HEK293 (cell line): ENCODE data around the gene GAL3ST2.

Experiments used
- CTCF ChIA-PET: fragments of 350-600 bp; formaldehyde crosslinking; extraction: SDS; loops from one replicate; lab custom pipeline; 2021; ENCODE audit warnings: antibody characterized with exemption; lab: Yijun Ruan, JAX
- POLR2A ChIA-PET: fragments of 300-600 bp; formaldehyde crosslinking; extraction: SDS; loops from one replicate; lab custom pipeline; 2020; ENCODE audit warnings: antibody characterized with exemption, inconsistent platforms; lab: Yijun Ruan, JAX
- H3K27ac ChIP-seq: fragments of 200-500 bp; sonication (Bioruptor generic); 2 replicates; pipeline ENCODE4 v1.5.1; 2014; ENCODE audit warnings: low read depth, low read length, control low read depth, inconsistent platforms; ENCODE audit errors: extremely low read depth
- H3K36me3 ChIP-seq, 2 experiments: fragments of 200-500 bp in 1 of 2; sonication (Bioruptor generic) in 1 of 2; 1 replicate in 1 of 2; 2 replicates in 1 of 2; pipeline ENCODE4 v1.5.1; 2014 to 2017; ENCODE audit warnings: inconsistent platforms in 2 of 2, low read length in 2 of 2; ENCODE audit not compliant: control insufficient read depth in 2 of 2, insufficient read depth in 1 of 2
- H3K4me1 ChIP-seq: fragments of 200-500 bp; sonication (Bioruptor generic); 2 replicates; pipeline ENCODE4 v1.5.1; 2014; ENCODE audit warnings: mild to moderate bottlenecking, low read length, inconsistent platforms; ENCODE audit not compliant: control insufficient read depth, insufficient read depth
- H3K4me3 ChIP-seq: 2 replicates; pipeline ENCODE4 v1.5.1; 2011; ENCODE audit warnings: low read depth, mild to moderate bottlenecking, control low read depth, low read length, moderate library complexity
- H3K9me3 ChIP-seq: fragments of 200-500 bp; sonication (Bioruptor generic); 2 replicates; pipeline ENCODE4 v1.5.1; 2014; ENCODE audit warnings: low read depth, low read length, inconsistent platforms; ENCODE audit not compliant: control insufficient read depth, insufficient read depth
- FEZF1 ChIP-seq: fragments of 450-650 bp; formaldehyde crosslinking; IDR thresholded peaks from 2 replicates; pipeline ENCODE4 v1.5.1; 2016; ENCODE audit warnings: missing biosample characterization, missing genetic modification characterization
- GLI4 ChIP-seq: fragments of 450-650 bp; formaldehyde crosslinking; IDR thresholded peaks from 2 replicates; pipeline ENCODE4 v1.5.1; 2016; ENCODE audit warnings: missing biosample characterization, missing genetic modification characterization
- GLIS2 ChIP-seq: fragments of 450-650 bp; formaldehyde crosslinking; IDR thresholded peaks from 2 replicates; pipeline ENCODE4 v1.5.1; 2016; ENCODE audit warnings: missing biosample characterization, missing genetic modification characterization
- MYNN ChIP-seq: fragments of 450-650 bp; formaldehyde crosslinking; IDR thresholded peaks from 2 replicates; pipeline ENCODE4 v1.5.1; 2016; ENCODE audit warnings: missing biosample characterization, missing genetic modification characterization, borderline replicate concordance
- PRDM6 ChIP-seq: fragments of 450-650 bp; formaldehyde crosslinking; IDR thresholded peaks from 2 replicates; pipeline ENCODE4 v1.5.1; 2017; ENCODE audit warnings: missing biosample characterization, missing genetic modification characterization
- REST ChIP-seq: fragments of 450-650 bp; formaldehyde crosslinking; IDR thresholded peaks from 2 replicates; pipeline ENCODE4 v1.5.1; 2016; ENCODE audit warnings: missing biosample characterization, missing genetic modification characterization
- ZBTB1 ChIP-seq: fragments of 450-650 bp; formaldehyde crosslinking; IDR thresholded peaks from 2 replicates; pipeline ENCODE4 v1.5.1; 2016; ENCODE audit warnings: missing biosample characterization, missing genetic modification characterization
- ZNF138 ChIP-seq: fragments of 450-650 bp; formaldehyde crosslinking; IDR thresholded peaks from 2 replicates; pipeline ENCODE4 v1.5.1; 2016; ENCODE audit warnings: missing biosample characterization, missing genetic modification characterization, borderline replicate concordance
- ZNF140 ChIP-seq: fragments of 450-650 bp; formaldehyde crosslinking; IDR thresholded peaks from 2 replicates; pipeline ENCODE4 v1.5.1; 2016; ENCODE audit warnings: missing biosample characterization, missing genetic modification characterization
- ZNF202 ChIP-seq: fragments of 450-650 bp; formaldehyde crosslinking; IDR thresholded peaks from 2 replicates; pipeline ENCODE4 v1.5.1; 2016; ENCODE audit warnings: missing biosample characterization, missing genetic modification characterization, borderline replicate concordance
- ZNF211 ChIP-seq: fragments of 450-650 bp; formaldehyde crosslinking; IDR thresholded peaks from 2 replicates; pipeline ENCODE4 v1.5.1; 2016; ENCODE audit warnings: low read depth, missing biosample characterization, missing genetic modification characterization
- ZNF23 ChIP-seq: fragments of 450-650 bp; formaldehyde crosslinking; IDR thresholded peaks from 2 replicates; pipeline ENCODE4 v1.5.1; 2016; ENCODE audit warnings: missing biosample characterization, missing genetic modification characterization, borderline replicate concordance
- ZNF280C ChIP-seq: fragments of 450-650 bp; formaldehyde crosslinking; IDR thresholded peaks from 2 replicates; pipeline ENCODE4 v1.5.1; 2016; ENCODE audit warnings: missing biosample characterization, missing genetic modification characterization
- ZNF362 ChIP-seq: fragments of 450-650 bp; formaldehyde crosslinking; IDR thresholded peaks from 2 replicates; pipeline ENCODE4 v1.5.1; 2016; ENCODE audit warnings: missing biosample characterization, missing genetic modification characterization
- ZNF449 ChIP-seq: fragments of 450-650 bp; formaldehyde crosslinking; IDR thresholded peaks from 2 replicates; pipeline ENCODE4 v1.5.1; 2017; ENCODE audit warnings: missing biosample characterization, mild to moderate bottlenecking, missing genetic modification characterization, moderate library complexity
- ZNF529 ChIP-seq: fragments of 450-650 bp; formaldehyde crosslinking; IDR thresholded peaks from 2 replicates; pipeline ENCODE4 v1.5.1; 2017; ENCODE audit warnings: missing genetic modification characterization, missing biosample characterization; ENCODE audit not compliant: insufficient replicate concordance
- ZNF623 ChIP-seq: fragments of 450-650 bp; formaldehyde crosslinking; IDR thresholded peaks from 2 replicates; pipeline ENCODE4 v1.5.1; 2016; ENCODE audit warnings: missing biosample characterization, missing genetic modification characterization
- ZNF704 ChIP-seq: fragments of 450-650 bp; formaldehyde crosslinking; IDR thresholded peaks from 2 replicates; pipeline ENCODE4 v1.5.1; 2016; ENCODE audit warnings: missing biosample characterization, missing genetic modification characterization
- ZSCAN5A ChIP-seq: fragments of 450-650 bp; formaldehyde crosslinking; IDR thresholded peaks from 2 replicates; pipeline ENCODE4 v1.5.1; 2016; ENCODE audit warnings: missing biosample characterization, missing genetic modification characterization

The GAL3ST2 gene

GRCh38 chr2:241850544-241851324 is 74.1 kb downstream of the GAL3ST2 start:
- Histone ChIP-seq H3K4me1 (no peaks in the 10 kb centered on the region), H3K27ac (no peak overlapping the region), H3K4me3 (no peak overlapping the region), H3K9me3 (no peaks in the 10 kb centered on the region), H3K36me3 (no peaks in the 10 kb centered on the region)
- CTCF ChIA-PET: no interaction called here
- TF ChIP-seq ZNF202 (no peak), PRDM6 (no peak), ZNF211 (tag by site-specific recombination) (no peak), ZNF23 (tag by site-specific recombination) (no peak), ZNF529 (tag by site-specific recombination) (no peak), FEZF1 (tag by site-specific recombination) (no peak), ZNF623 (tag by site-specific recombination) (no peak)
- POLR2A ChIA-PET: no interaction called here

- no peaks in the 10 kb centered on the region for H3K4me1 ChIP-seq
- no peak overlapping the region for H3K4me3 ChIP-seq
- ChIA-PET POLR2A (no interaction called here), CTCF (no interaction called here)
- no peaks in the 10 kb centered on the region for H3K36me3 ChIP-seq
- H3K27ac ChIP-seq: no peak overlapping the region
- no peaks in the 10 kb centered on the region for H3K9me3 ChIP-seq
- no peak for TF ChIP-seq ZNF704
- TF ChIP-seq ZBTB1 (tag by site-specific recombination): no peak
- TF ChIP-seq REST: no peak
- TF ChIP-seq GLIS2 (tag by site-specific recombination): no peak
- TF ChIP-seq GLI4: no peak
- TF ChIP-seq ZNF449 (tag by site-specific recombination): no peak
- TF ChIP-seq ZNF529 (tag by site-specific recombination): no peak
- no peak for TF ChIP-seq ZNF280C (tag by site-specific recombination)
- no peak for TF ChIP-seq MYNN (tag by site-specific recombination)
- no peak for TF ChIP-seq ZSCAN5A (tag by site-specific recombination)
- TF ChIP-seq ZNF362 (tag by site-specific recombination): no peak
- no peak for TF ChIP-seq ZNF138 (tag by site-specific recombination)
- no peak for TF ChIP-seq ZNF140 (tag by site-specific recombination)
These were observed 74.9 kb downstream of the GAL3ST2 start for GRCh38 chr2:241851325-241852115.
